ENCODE results near the gene ADAMTS8. TPM values are rescaled to one million over a fixed set of nuclear protein-coding genes. Genes with fewer than 3 reads are reported as not detected.

Gene ADAMTS8
- total RNA-seq, 1 donor from 2014 or later = 39.1 TPM

DNA sequence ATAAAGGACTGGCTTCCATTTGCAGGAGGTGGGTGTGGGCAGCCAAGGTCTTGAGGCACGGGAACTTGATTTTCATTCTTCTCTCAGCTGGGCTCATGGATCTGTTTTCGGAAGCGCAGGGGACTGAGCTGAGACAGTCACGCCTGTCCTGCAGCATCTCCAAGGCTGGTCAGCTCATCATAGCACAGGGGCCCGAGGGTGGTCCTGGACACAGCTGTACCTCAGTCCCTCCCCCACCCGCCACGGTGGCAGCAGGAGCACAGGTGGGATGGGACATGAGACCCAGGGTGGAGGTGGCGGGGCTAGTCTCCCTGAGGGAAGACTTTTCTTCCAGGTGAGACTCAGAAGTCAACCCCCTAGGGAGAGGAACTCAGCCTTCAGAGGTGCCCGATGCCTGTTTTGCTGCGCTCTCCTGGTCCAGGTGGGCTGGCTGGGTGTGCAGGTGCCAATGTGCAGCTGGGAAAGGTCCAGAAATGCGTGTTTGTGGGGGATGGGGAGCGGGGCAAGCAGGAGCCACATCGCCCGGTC lies 3.7 kb downstream of the ADAMTS8 start:
- H3K9me3 ChIP-seq = no peaks in the 10 kb centered on the region
- intact Hi-C loops (cut with DNase I) = loop anchor here (10.0 kb wide), 1 partner anchor 210 kb away; no protein-coding TSS in a partner anchor

DNA sequence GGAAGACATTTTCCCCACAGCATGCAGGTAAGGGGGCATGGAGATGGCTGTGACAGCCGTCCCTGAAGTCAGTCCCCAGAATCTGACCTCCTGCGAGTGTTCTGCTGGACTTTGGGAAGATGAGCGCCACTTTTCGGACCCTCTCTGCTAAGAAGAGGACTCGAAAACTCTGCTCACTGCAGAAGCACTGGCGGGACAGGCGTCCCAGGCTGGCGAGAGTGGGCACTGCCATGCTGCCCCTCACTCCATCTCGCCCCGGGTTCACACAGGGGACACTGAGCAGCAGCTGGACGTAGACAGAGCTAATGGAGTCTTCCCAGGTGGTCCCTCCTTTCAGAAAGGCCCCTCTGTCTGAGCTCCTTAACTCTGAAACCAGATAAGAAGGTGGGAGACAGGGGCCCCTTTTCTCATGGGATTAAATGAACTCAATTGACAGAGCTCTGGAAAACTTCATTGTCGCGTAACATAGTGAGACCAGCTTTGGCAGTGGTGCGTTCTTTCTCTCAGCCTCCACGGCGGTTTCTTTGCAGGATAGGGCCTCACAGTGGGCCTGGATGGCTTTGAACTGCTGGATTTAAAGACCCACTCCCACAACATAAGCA lies 4.8 kb downstream of the ADAMTS8 start:
- TF ChIP-seq, protein P1, sequence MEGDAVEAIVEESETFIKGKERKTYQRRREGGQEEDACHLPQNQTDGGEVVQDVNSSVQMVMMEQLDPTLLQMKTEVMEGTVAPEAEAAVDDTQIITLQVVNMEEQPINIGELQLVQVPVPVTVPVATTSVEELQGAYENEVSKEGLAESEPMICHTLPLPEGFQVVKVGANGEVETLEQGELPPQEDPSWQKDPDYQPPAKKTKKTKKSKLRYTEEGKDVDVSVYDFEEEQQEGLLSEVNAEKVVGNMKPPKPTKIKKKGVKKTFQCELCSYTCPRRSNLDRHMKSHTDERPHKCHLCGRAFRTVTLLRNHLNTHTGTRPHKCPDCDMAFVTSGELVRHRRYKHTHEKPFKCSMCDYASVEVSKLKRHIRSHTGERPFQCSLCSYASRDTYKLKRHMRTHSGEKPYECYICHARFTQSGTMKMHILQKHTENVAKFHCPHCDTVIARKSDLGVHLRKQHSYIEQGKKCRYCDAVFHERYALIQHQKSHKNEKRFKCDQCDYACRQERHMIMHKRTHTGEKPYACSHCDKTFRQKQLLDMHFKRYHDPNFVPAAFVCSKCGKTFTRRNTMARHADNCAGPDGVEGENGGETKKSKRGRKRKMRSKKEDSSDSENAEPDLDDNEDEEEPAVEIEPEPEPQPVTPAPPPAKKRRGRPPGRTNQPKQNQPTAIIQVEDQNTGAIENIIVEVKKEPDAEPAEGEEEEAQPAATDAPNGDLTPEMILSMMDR (IDR thresholded peaks at IDR 0.05) = no peak
- H3K27ac ChIP-seq = no peak overlapping the region
- H3K4me1 ChIP-seq = peaks cover 20% of the 10 kb centered on the region
- DNase-seq = no peak
- no peaks in the 10 kb centered on the region for H3K36me3 ChIP-seq
- H3K9me3 ChIP-seq = no peaks in the 10 kb centered on the region
- no peak for ATAC-seq
- intact Hi-C loops (cut with DNase I) = loop anchor here (10.0 kb wide), 1 partner anchor 209 kb away; no protein-coding TSS in a partner anchor
- H3K27me3 ChIP-seq = peaks cover 17% of the 10 kb centered on the region
- no peak overlapping the region for H3K4me3 ChIP-seq

More for the DNA sequence above, 3.7 kb downstream of the ADAMTS8 start:
- no peak for ATAC-seq
- no peak overlapping the region for H3K27ac ChIP-seq
- DNase-seq = no peak
- no peaks in the 10 kb centered on the region for H3K36me3 ChIP-seq
- H3K4me1 ChIP-seq = peaks cover 20% of the 10 kb centered on the region
- peaks cover 26% of the 10 kb centered on the region for H3K27me3 ChIP-seq
- no peak overlapping the region for H3K4me3 ChIP-seq
- TF ChIP-seq, protein P1 (IDR thresholded peaks at IDR 0.05) = no peak

DNA sequence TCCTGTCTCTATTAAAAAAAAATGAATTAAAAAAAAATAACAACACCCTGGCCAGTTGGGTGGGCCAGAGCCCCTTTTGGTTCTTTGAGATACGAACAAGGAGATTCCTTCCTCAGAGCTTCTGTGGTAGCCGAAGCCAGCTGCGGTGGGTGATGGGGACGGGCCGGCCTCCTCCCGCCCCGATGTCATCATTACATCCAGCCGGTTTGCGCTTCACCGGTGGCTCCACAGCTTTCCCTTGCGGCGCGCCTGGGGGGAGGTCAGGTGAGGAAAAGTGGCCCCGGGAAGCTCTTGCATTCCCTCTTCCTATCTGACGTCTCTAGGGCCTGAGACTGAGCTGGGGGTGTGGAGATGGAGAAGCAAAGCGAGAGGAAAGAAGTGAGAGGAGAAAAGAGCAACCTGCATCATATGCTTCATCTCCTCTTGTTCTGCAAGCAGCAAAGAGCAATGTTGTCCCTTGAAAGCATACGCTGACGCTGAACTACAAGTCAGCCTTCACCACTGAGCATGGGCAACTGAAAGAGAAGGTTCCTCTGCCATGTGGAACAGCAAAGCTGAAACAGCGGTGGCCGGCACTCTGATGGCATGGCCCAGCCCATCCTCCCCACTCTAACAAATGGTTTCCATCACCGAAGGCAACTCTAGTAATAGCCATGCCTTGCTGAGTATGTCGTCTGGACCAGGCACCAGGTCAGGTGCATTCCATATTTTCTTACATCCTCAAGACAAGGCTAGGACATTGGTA lies 6.0 kb downstream of the ADAMTS8 start:
- ATAC-seq (no peak), DNase-seq (no peak)
- Histone ChIP-seq H3K4me1 (peaks cover 21% of the 10 kb centered on the region), H3K9me3 (no peaks in the 10 kb centered on the region), H3K36me3 (no peaks in the 10 kb centered on the region), H3K27ac (no peak overlapping the region), H3K4me3 (no peak overlapping the region), H3K27me3 (peaks cover 13% of the 10 kb centered on the region)
- TF ChIP-seq, protein P1 (IDR thresholded peaks at IDR 0.05) = no peak
- intact Hi-C loops (cut with DNase I) = loop anchor here (10.0 kb wide), 1 partner anchor 208 kb away; no protein-coding TSS in a partner anchor

DNA sequence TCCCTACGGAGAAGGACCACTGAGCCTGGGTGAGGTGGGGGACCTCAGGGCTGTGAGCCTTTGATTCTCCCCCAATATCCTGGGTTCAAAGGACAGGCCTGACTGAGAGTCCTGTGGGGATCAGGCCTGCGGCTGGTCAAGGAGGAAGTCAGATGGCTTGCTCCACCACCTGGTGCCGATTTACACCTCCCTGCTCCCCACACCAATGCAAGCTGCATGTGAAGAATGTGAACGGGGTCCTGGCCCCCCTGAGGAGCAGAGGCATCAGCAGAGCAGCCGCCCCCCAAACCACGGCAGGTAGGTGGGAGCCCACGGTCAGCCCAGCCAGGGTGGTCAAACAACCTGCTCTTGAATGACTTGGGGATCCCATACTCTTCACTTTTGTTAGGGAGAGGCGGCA lies 6.7 kb downstream of the ADAMTS8 start:
- ATAC-seq (no peak), DNase-seq (no peak)
- TF ChIP-seq, protein P1 (IDR thresholded peaks at IDR 0.05) = no peak
- H3K4me1 ChIP-seq = peaks cover 20% of the 10 kb centered on the region
- no peak overlapping the region for H3K4me3 ChIP-seq
- peaks cover 6% of the 10 kb centered on the region for H3K27me3 ChIP-seq
- intact Hi-C loops (cut with DNase I) = loop anchor here (10.0 kb wide), 1 partner anchor 207 kb away; no protein-coding TSS in a partner anchor
- no peaks in the 10 kb centered on the region for H3K9me3 ChIP-seq
- no peaks in the 10 kb centered on the region for H3K36me3 ChIP-seq
- H3K27ac ChIP-seq = peak overlapping the region; percentile 77

DNA sequence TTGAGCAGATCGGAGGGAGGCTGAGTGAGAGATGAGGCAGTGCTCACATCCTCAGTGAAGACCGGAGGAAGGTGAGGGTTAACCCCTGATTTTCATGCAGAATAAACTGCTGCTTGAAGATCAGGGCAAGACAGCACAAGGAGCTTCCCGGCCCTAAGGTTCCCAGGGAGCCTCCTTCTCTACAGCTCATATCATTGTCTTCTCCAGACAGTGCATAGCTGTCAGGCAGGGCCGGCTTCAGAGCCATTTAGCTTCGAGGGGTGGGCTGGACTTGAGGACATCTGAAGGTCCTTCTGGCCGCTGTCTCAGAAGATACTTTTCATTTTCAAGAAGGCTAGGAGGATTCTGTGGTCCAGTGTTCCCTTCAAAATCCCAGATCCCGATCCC lies 7.2 kb downstream of the ADAMTS8 start:
- no peak for DNase-seq
- no peaks in the 10 kb centered on the region for H3K36me3 ChIP-seq
- TF ChIP-seq, protein P1 (IDR thresholded peaks at IDR 0.05) = no peak
- ATAC-seq = no peak
- H3K4me3 ChIP-seq = no peak overlapping the region
- no peaks in the 10 kb centered on the region for H3K9me3 ChIP-seq
- H3K4me1 ChIP-seq = peaks cover 20% of the 10 kb centered on the region
- H3K27ac ChIP-seq = peak overlapping the region; percentile 77
- H3K27me3 ChIP-seq = peaks cover 4% of the 10 kb centered on the region
- intact Hi-C loops (cut with DNase I) = loop anchor here (10.0 kb wide), 1 partner anchor 206 kb away; no protein-coding TSS in a partner anchor
